Osteocyte (in vitro differentiated cells): ENCODE results near the gene ABCA13. TPM values are rescaled to one million over a fixed set of nuclear protein-coding genes. Genes with fewer than 3 reads are reported as not detected.

Source experiments
- DNase-seq: peaks from one replicate; pipeline ENCODE4 v3.0.0; 2021; ENCODE audit warnings: mixed read lengths; ENCODE audit not compliant: unreplicated experiment; ENCODE audit errors: extremely low spot score
- H3K27ac Mint-ChIP-seq: one replicate; pipeline ENCODE4 v1.8.0; 2021; ENCODE audit warnings: mild to moderate bottlenecking, mixed read lengths; ENCODE audit not compliant: unreplicated experiment
- H3K27me3 Mint-ChIP-seq: one replicate; pipeline ENCODE4 v1.8.0; 2021; ENCODE audit warnings: mixed read lengths; ENCODE audit not compliant: unreplicated experiment
- H3K36me3 Mint-ChIP-seq: one replicate; pipeline ENCODE4 v1.8.0; 2021; ENCODE audit warnings: mixed read lengths; ENCODE audit not compliant: unreplicated experiment
- H3K4me1 Mint-ChIP-seq: one replicate; pipeline ENCODE4 v1.8.0; 2021; ENCODE audit warnings: mixed read lengths; ENCODE audit not compliant: unreplicated experiment
- H3K4me3 Mint-ChIP-seq: one replicate; pipeline ENCODE4 v1.8.0; 2021; ENCODE audit warnings: mild to moderate bottlenecking, moderate library complexity, mixed read lengths; ENCODE audit not compliant: unreplicated experiment
- H3K9me3 Mint-ChIP-seq: one replicate; pipeline ENCODE4 v1.8.0; 2021; ENCODE audit warnings: mixed read lengths; ENCODE audit not compliant: unreplicated experiment
- long read RNA-seq: library from polyadenylated mRNA; unstranded; transcript quantifications from one replicate; pipeline ENCODE4 v2.0.0, GENCODE V29; 2021
- total RNA-seq: library from RNA; stranded (reverse); gene quantifications from 2 replicates; pipeline ENCODE4 v1.2.1, GENCODE V29; 2021
- TF ChIP-seq, protein P1 (sequence below): fragments of 200-600 bp; sonication (generic); IDR thresholded peaks from 2 replicates; pipeline ENCODE4 v1.5.0; 2021; ENCODE audit warnings: antibody characterized with exemption, mild to moderate bottlenecking, moderate library complexity

The ABCA13 gene, protein sequence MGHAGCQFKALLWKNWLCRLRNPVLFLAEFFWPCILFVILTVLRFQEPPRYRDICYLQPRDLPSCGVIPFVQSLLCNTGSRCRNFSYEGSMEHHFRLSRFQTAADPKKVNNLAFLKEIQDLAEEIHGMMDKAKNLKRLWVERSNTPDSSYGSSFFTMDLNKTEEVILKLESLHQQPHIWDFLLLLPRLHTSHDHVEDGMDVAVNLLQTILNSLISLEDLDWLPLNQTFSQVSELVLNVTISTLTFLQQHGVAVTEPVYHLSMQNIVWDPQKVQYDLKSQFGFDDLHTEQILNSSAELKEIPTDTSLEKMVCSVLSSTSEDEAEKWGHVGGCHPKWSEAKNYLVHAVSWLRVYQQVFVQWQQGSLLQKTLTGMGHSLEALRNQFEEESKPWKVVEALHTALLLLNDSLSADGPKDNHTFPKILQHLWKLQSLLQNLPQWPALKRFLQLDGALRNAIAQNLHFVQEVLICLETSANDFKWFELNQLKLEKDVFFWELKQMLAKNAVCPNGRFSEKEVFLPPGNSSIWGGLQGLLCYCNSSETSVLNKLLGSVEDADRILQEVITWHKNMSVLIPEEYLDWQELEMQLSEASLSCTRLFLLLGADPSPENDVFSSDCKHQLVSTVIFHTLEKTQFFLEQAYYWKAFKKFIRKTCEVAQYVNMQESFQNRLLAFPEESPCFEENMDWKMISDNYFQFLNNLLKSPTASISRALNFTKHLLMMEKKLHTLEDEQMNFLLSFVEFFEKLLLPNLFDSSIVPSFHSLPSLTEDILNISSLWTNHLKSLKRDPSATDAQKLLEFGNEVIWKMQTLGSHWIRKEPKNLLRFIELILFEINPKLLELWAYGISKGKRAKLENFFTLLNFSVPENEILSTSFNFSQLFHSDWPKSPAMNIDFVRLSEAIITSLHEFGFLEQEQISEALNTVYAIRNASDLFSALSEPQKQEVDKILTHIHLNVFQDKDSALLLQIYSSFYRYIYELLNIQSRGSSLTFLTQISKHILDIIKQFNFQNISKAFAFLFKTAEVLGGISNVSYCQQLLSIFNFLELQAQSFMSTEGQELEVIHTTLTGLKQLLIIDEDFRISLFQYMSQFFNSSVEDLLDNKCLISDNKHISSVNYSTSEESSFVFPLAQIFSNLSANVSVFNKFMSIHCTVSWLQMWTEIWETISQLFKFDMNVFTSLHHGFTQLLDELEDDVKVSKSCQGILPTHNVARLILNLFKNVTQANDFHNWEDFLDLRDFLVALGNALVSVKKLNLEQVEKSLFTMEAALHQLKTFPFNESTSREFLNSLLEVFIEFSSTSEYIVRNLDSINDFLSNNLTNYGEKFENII (N-terminal part only)
- 0.63 and 1.1 TPM in 2 replicates for total RNA-seq
- long read RNA-seq, partial matches to known transcripts, result 1 of 1 reads
- long read RNA-seq, other reads (novel, unspliced or antisense), result 0 of 1 reads

DNA sequence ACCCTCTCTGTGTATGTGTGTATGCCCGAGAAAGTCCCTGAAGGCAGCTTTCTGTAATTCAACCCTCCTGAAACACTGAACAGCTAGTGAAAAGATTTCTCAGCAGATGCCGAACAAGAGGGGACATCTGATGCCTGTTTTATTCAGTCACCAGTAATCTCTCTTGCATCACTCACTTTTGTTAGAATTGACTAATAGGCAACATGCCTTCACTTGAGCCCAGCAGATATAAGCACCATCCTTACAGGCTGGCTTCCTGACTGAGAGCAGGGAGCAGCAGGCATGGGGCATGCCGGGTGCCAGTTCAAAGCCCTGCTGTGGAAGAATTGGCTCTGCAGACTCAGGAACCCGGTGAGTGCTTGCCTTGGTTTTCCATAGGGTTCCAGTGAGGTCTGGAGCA is at the start of gene ABCA13:
TSS of gene ABCA13 (plus strand) at position 257 of the 400 bp plus-strand sequence. CDS start at position 283, 26 bp downstream.
- TF ChIP-seq, protein P1, sequence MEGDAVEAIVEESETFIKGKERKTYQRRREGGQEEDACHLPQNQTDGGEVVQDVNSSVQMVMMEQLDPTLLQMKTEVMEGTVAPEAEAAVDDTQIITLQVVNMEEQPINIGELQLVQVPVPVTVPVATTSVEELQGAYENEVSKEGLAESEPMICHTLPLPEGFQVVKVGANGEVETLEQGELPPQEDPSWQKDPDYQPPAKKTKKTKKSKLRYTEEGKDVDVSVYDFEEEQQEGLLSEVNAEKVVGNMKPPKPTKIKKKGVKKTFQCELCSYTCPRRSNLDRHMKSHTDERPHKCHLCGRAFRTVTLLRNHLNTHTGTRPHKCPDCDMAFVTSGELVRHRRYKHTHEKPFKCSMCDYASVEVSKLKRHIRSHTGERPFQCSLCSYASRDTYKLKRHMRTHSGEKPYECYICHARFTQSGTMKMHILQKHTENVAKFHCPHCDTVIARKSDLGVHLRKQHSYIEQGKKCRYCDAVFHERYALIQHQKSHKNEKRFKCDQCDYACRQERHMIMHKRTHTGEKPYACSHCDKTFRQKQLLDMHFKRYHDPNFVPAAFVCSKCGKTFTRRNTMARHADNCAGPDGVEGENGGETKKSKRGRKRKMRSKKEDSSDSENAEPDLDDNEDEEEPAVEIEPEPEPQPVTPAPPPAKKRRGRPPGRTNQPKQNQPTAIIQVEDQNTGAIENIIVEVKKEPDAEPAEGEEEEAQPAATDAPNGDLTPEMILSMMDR, result no peak
- Mint-ChIP-seq H3K4me3 (no peak within 1 kb of the TSS), H3K36me3 (no peaks in the 10 kb centered on the region), H3K27me3 (no peaks in the 10 kb centered on the region), H3K9me3 (peaks cover 6% of the 10 kb centered on the region), H3K4me1 (peaks cover 34% of the 10 kb centered on the region), H3K27ac (no peak within 1 kb of the TSS)
- DNase-seq, result no peak

GRCh38 chr7:48126037-48126436 is 45.2 kb upstream of the ABCA13 start:
- peaks cover 42% of the 10 kb centered on the region for H3K27me3 Mint-ChIP-seq
- H3K4me3 Mint-ChIP-seq, result no peak overlapping the region
- no peaks in the 10 kb centered on the region for H3K4me1 Mint-ChIP-seq
- DNase-seq, result peak; percentile 21
- H3K9me3 Mint-ChIP-seq, result no peaks in the 10 kb centered on the region
- TF ChIP-seq, protein P1, result no peak
- peaks cover 2% of the 10 kb centered on the region for H3K36me3 Mint-ChIP-seq
- H3K27ac Mint-ChIP-seq, result no peak overlapping the region

- DNase-seq, result no peak
- peaks cover 2% of the 10 kb centered on the region for H3K36me3 Mint-ChIP-seq
- H3K27ac Mint-ChIP-seq, result no peak overlapping the region
- no peaks in the 10 kb centered on the region for H3K9me3 Mint-ChIP-seq
- H3K27me3 Mint-ChIP-seq, result peaks cover 23% of the 10 kb centered on the region
- no peaks in the 10 kb centered on the region for H3K4me1 Mint-ChIP-seq
- TF ChIP-seq, protein P1, result no peak
- H3K4me3 Mint-ChIP-seq, result no peak overlapping the region
Observed at GRCh38 chr7:48130658-48131108, 40.6 kb upstream of the ABCA13 start.

DNA sequence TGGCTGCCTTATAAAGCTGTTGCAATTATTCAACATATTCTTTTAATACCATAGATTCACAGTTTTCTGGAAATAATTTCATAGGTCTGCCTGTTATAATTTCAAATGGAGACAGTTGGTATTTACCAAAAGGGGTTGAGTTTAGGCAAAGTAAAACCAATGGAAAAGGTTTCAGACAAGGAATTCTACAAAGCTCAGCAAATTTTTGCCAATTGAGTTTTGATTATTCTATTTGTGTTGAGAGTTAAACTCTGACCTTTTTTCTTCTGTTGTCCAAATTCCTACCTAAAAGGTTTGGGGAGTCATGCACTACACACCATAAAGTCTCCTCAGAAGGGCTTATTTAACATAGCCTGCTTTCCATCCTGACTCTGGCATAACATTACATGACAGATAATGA is 38.5 kb upstream of the ABCA13 start:
- H3K4me3 Mint-ChIP-seq, result no peak overlapping the region
- no peaks in the 10 kb centered on the region for H3K36me3 Mint-ChIP-seq
- no peaks in the 10 kb centered on the region for H3K4me1 Mint-ChIP-seq
- TF ChIP-seq, protein P1, result no peak
- no peak overlapping the region for H3K27ac Mint-ChIP-seq
- DNase-seq, result no peak
- no peaks in the 10 kb centered on the region for H3K9me3 Mint-ChIP-seq
- H3K27me3 Mint-ChIP-seq, result peaks cover 12% of the 10 kb centered on the region
